Fibroblast of pulmonary artery (primary cell): ENCODE measurements around the gene BCL2.
A peak's percentile ranks its signal among the peaks of the same experiment; 100 is the strongest.

ENCODE experiments used
- DNase-seq: peaks from one replicate; pipeline ENCODE4 v3.0.0-alpha.2; 2010; ENCODE audit warnings: low read depth
- H3K4me3 ChIP-seq: replicated peaks from 2 replicates; pipeline ENCODE4 v1.5.1; 2011; ENCODE audit warnings: low read depth, mild to moderate bottlenecking, control low read depth, low read length, moderate library complexity
- CTCF ChIP-seq: IDR thresholded peaks from 2 replicates; pipeline ENCODE4 v1.5.1; 2011; ENCODE audit warnings: mild to moderate bottlenecking, control low read depth, low read length, inconsistent platforms; ENCODE audit errors: missing control alignments

The BCL2 gene

GRCh38 chr18:63169853-63170252 lies 149.7 kb downstream of the BCL2 start:
- no peak for DNase-seq
- no peak overlapping the region for H3K4me3 ChIP-seq
- no peak for TF ChIP-seq CTCF

- TF ChIP-seq CTCF, result no peak
- H3K4me3 ChIP-seq, result no peak overlapping the region
- no peak for DNase-seq
Measured at GRCh38 chr18:63168287-63168686, 151.3 kb downstream of the BCL2 start.

- H3K4me3 ChIP-seq, result no peak overlapping the region
- DNase-seq, result no peak
- no peak for TF ChIP-seq CTCF
Measured at GRCh38 chr18:63166142-63166541, 153.4 kb downstream of the BCL2 start.

GRCh38 chr18:63164396-63164795 lies 155.2 kb downstream of the BCL2 start:
- no peak for TF ChIP-seq CTCF
- no peak for DNase-seq
- no peak overlapping the region for H3K4me3 ChIP-seq

GRCh38 chr18:63162271-63163014 lies 157.1 kb downstream of the BCL2 start:
- TF ChIP-seq CTCF, result no peak
- DNase-seq, result peak; percentile 61
- H3K4me3 ChIP-seq, result no peak overlapping the region

- TF ChIP-seq CTCF, result no peak
- no peak overlapping the region for H3K4me3 ChIP-seq
- peak; percentile 94 for DNase-seq
Measured at GRCh38 chr18:63161761-63162195, 157.8 kb downstream of the BCL2 start.
